Prostate gland (tissue), 2 donors: Measurements from ENCODE around the gene TWF1.

ENCODE experiments used
- CTCF ChIP-seq, 4 experiments: fragments of 200-600 bp in 2 of 4; fragments of 450-650 bp in 2 of 4; sonication (generic) in 2 of 4; IDR thresholded peaks; 1 replicate in 3 of 4; 2 replicates in 1 of 4; pipeline ENCODE4 v1.5.1; 2016 to 2019; ENCODE audit warnings: antibody characterized with exemption in 4 of 4, mild to moderate bottlenecking in 2 of 4, moderate library complexity in 2 of 4
- POLR2A ChIP-seq: fragments of 450-650 bp; IDR thresholded peaks from one replicate; pipeline ENCODE4 v1.6.1; 2016; ENCODE audit warnings: antibody characterized with exemption, mild to moderate bottlenecking
- POLR2AphosphoS5 ChIP-seq: sonication (generic); formaldehyde crosslinking; IDR thresholded peaks from one replicate; pipeline ENCODE4 v1.6.1; 2017; ENCODE audit warnings: antibody characterized with exemption

GRCh38 chr12:43824207-43824775 is 18.2 kb upstream of the TWF1 start:
- no peak for TF ChIP-seq CTCF (IDR thresholded peaks at IDR 0.05)
- no peak for TF ChIP-seq POLR2A
- no peak for TF ChIP-seq POLR2AphosphoS5
